GM20000 (cell line): ENCODE measurements around the gene SLC45A2.

Experiments used
- DNase-seq: peaks from one replicate; pipeline ENCODE4 v3.0.0; 2012; ENCODE audit warnings: low spot score
- CTCF ChIP-seq: IDR thresholded peaks from 2 replicates; pipeline ENCODE4 v1.5.1; 2012; ENCODE audit warnings: mild to moderate bottlenecking, control low read depth; ENCODE audit errors: extremely low read depth, missing control alignments

SLC45A2 gene

GRCh38 chr5:33997331-33997983 lies 13.0 kb upstream of the SLC45A2 start:
- DNase-seq = peak; percentile 52
- peak; percentile 27 for TF ChIP-seq CTCF

- no peak for TF ChIP-seq CTCF
- no peak for DNase-seq
Measured at GRCh38 chr5:33995865-33996264, 11.4 kb upstream of the SLC45A2 start.

- DNase-seq = no peak
- TF ChIP-seq CTCF = no peak
Measured at GRCh38 chr5:33994845-33995244, 10.4 kb upstream of the SLC45A2 start.

- no peak for TF ChIP-seq CTCF
- DNase-seq = no peak
Measured at GRCh38 chr5:33992864-33993263, 8.4 kb upstream of the SLC45A2 start.

- DNase-seq = no peak
- no peak for TF ChIP-seq CTCF
Measured at GRCh38 chr5:33985447-33985846, 954 bp upstream of the SLC45A2 start.

- no peak for TF ChIP-seq CTCF
- no peak for DNase-seq
Measured at GRCh38 chr5:33984178-33984577, 315 bp downstream of the SLC45A2 start.

GRCh38 chr5:33981408-33982162 lies 2.9 kb downstream of the SLC45A2 start:
- TF ChIP-seq CTCF = no peak
- no peak for DNase-seq
